Keratinocyte (primary cell): ENCODE measurements around the gene HIKESHI. TPM values are rescaled to one million over a fixed set of nuclear protein-coding genes. Genes with fewer than 3 reads are reported as not detected.

Experiments
- DNase-seq: peaks from one replicate; pipeline ENCODE4 v3.0.0-alpha.2; 2011; ENCODE audit warnings: low read depth, missing footprints, low spot score
- FAIRE-seq: peaks from 2 replicates; lab custom pipeline; 2011; peaks lifted over from hg19 to GRCh38; lab: Jason Lieb, UNC
- H2AFZ ChIP-seq: 2 replicates; pipeline ENCODE4 v1.6.0; 2012; ENCODE audit warnings: low read length, control low read depth, inconsistent platforms; ENCODE audit not compliant: control insufficient read depth
- H3K27ac ChIP-seq: 2 replicates; pipeline ENCODE4 v1.5.1; 2011; ENCODE audit warnings: low read length; ENCODE audit not compliant: control insufficient read depth, insufficient read depth
- H3K27me3 ChIP-seq: 3 replicates; pipeline ENCODE4 v1.6.0; 2011; ENCODE audit warnings: low read length; ENCODE audit not compliant: control insufficient read depth, insufficient read depth; ENCODE audit errors: extremely low read depth
- H3K36me3 ChIP-seq, 2 experiments: 2 replicates in 1 of 2; 3 replicates in 1 of 2; pipeline ENCODE4 v1.5.1; 2011; ENCODE audit warnings: low read length in 2 of 2, mild to moderate bottlenecking in 1 of 2; ENCODE audit not compliant: control insufficient read depth in 2 of 2, insufficient read depth in 2 of 2; ENCODE audit errors: extremely low read depth in 1 of 2
- H3K4me1 ChIP-seq: 3 replicates; pipeline ENCODE4 v1.5.1; 2011; ENCODE audit warnings: low read length; ENCODE audit not compliant: control insufficient read depth, insufficient read depth; ENCODE audit errors: extremely low read depth
- H3K4me2 ChIP-seq: 3 replicates; pipeline ENCODE4 v1.6.0; 2011; ENCODE audit warnings: low read depth, low read length; ENCODE audit not compliant: control insufficient read depth, insufficient read depth; ENCODE audit errors: extremely low read depth
- H3K4me3 ChIP-seq, 3 experiments: fragments of 200-600 bp in 1 of 3; sonication (generic) in 1 of 3; 2 replicates in 2 of 3; 3 replicates in 1 of 3; pipeline ENCODE4 v1.5.1; 2011 to 2016; ENCODE audit warnings: low read length in 3 of 3, mild to moderate bottlenecking in 3 of 3, control low read depth in 2 of 3, inconsistent platforms in 1 of 3, low read depth in 1 of 3, mixed read lengths in 1 of 3, mixed run types in 1 of 3, moderate library complexity in 1 of 3; ENCODE audit not compliant: control insufficient read depth in 2 of 3, insufficient read depth in 2 of 3; ENCODE audit errors: extremely low read depth in 1 of 3
- H3K79me2 ChIP-seq: 2 replicates; pipeline ENCODE4 v1.6.0; 2012; ENCODE audit warnings: low read length; ENCODE audit not compliant: control insufficient read depth, insufficient read depth
- H3K9ac ChIP-seq: 3 replicates; pipeline ENCODE4 v1.6.0; 2011; ENCODE audit warnings: low read length; ENCODE audit not compliant: control insufficient read depth, insufficient read depth; ENCODE audit errors: extremely low read depth
- H3K9me1 ChIP-seq: 3 replicates; pipeline ENCODE4 v1.6.0; 2011; ENCODE audit warnings: low read length; ENCODE audit not compliant: control insufficient read depth, insufficient read depth; ENCODE audit errors: extremely low read depth
- H3K9me3 ChIP-seq: 2 replicates; pipeline ENCODE4 v1.5.1; 2012; ENCODE audit warnings: low read depth, low read length; ENCODE audit not compliant: control insufficient read depth
- H4K20me1 ChIP-seq: 3 replicates; pipeline ENCODE4 v1.6.0; 2011; ENCODE audit warnings: low read length; ENCODE audit not compliant: control insufficient read depth, insufficient read depth; ENCODE audit errors: extremely low read depth
- CTCF ChIP-seq, 3 experiments: IDR thresholded peaks in 1 of 3; conservative IDR thresholded peaks in 1 of 3; optimal IDR thresholded peaks in 1 of 3; 2 replicates in 2 of 3; 3 replicates in 1 of 3; pipeline versions ENCODE3 to v1.5.1; 2011; ENCODE audit warnings: low read length in 3 of 3, mild to moderate bottlenecking in 3 of 3, moderate library complexity in 2 of 3, control low read depth in 1 of 3, inconsistent platforms in 1 of 3; ENCODE audit not compliant: insufficient read depth in 2 of 3; ENCODE audit errors: extremely low read depth in 1 of 3
- EZH2 ChIP-seq: IDR thresholded peaks from one replicate; pipeline ENCODE4 v1.6.1; 2012; ENCODE audit warnings: inconsistent platforms, mild to moderate bottlenecking, low read length, moderate library complexity
- dilution Hi-C: fragments of 300-500 bp; cut with MboI; formaldehyde crosslinking; loops from one replicate; pipeline ENCODE4 v1.7.0; 2020; ENCODE audit warnings: low sequenced_read_pairs; ENCODE audit not compliant: extremely low pct_ligation_motif_present
- polyA plus RNA-seq, 5 experiments: library from polyadenylated mRNA; depleted of rRNA in 3 of 5; stranded (reverse) in 3 of 5; stranded (forward) in 1 of 5; unstranded in 1 of 5; fragments of >200 nt; gene quantifications; 1 replicate in 1 of 5; 2 replicates in 3 of 5; 3 replicates in 1 of 5; pipeline versions ENCODE4 v1.2.1 to v1.2.3, GENCODE V29; 2011 to 2012; ENCODE audit warnings: missing spikeins in 2 of 5, low read depth in 1 of 5, low replicate concordance in 1 of 5

HIKESHI gene
- polyA plus RNA-seq, 1 donor (not counting 4 experiments of a cell fraction or from before 2014, with no cell fraction given) = 89.4 TPM

GRCh38 chr11:86337227-86337626, 35.2 kb downstream of the HIKESHI start:
- H3K36me3 ChIP-seq = peaks cover 1 to 4% of the 10 kb centered on the region in 2 experiments
- H4K20me1 ChIP-seq = no peaks in the 10 kb centered on the region
- H3K27me3 ChIP-seq = no peaks in the 10 kb centered on the region
- no peak overlapping the region for H3K4me2 ChIP-seq
- H2AFZ ChIP-seq = no peak overlapping the region
- no peak overlapping the region for H3K9ac ChIP-seq
- H3K9me3 ChIP-seq = no peaks in the 10 kb centered on the region
- H3K9me1 ChIP-seq = no peaks in the 10 kb centered on the region
- H3K4me1 ChIP-seq = peaks cover 4% of the 10 kb centered on the region
- dilution Hi-C loops = no loop called here
- no peak overlapping the region for H3K27ac ChIP-seq
- TF ChIP-seq CTCF (optimal IDR thresholded peaks at IDR 0.05 in 1 of 3, IDR thresholded peaks at IDR 0.05 in 1 of 3, conservative IDR thresholded peaks at IDR 0.05 in 1 of 3; ENCODE audit: extremely low read depth in 1 of 3, insufficient read depth in 2 of 3, low read length in 3 of 3) = no peak
- TF ChIP-seq EZH2 = no peak
- DNase-seq (no peak), FAIRE-seq (no peak)
- no peak overlapping the region for H3K4me3 ChIP-seq
- no peaks in the 10 kb centered on the region for H3K79me2 ChIP-seq

GRCh38 chr11:86341382-86341781, 39.3 kb downstream of the HIKESHI start:
- no peaks in the 10 kb centered on the region for H3K4me1 ChIP-seq
- peaks cover 2% of the 10 kb centered on the region for H3K79me2 ChIP-seq
- no peaks in the 10 kb centered on the region for H3K27me3 ChIP-seq
- H3K9me1 ChIP-seq = no peaks in the 10 kb centered on the region
- DNase-seq (no peak), FAIRE-seq (no peak)
- no peak overlapping the region for H3K9ac ChIP-seq
- H4K20me1 ChIP-seq = no peaks in the 10 kb centered on the region
- TF ChIP-seq CTCF (optimal IDR thresholded peaks at IDR 0.05 in 1 of 3, IDR thresholded peaks at IDR 0.05 in 1 of 3, conservative IDR thresholded peaks at IDR 0.05 in 1 of 3; ENCODE audit: extremely low read depth in 1 of 3, insufficient read depth in 2 of 3, low read length in 3 of 3) (no peak), EZH2 (no peak)
- H3K4me3 ChIP-seq = no peak overlapping the region
- no peak overlapping the region for H3K4me2 ChIP-seq
- H2AFZ ChIP-seq = no peak overlapping the region
- H3K36me3 ChIP-seq = peaks cover 0 to 1% of the 10 kb centered on the region in 2 experiments
- H3K9me3 ChIP-seq = no peaks in the 10 kb centered on the region
- no peak overlapping the region for H3K27ac ChIP-seq
- dilution Hi-C loops = no loop called here
